Neuronal stem cell (in vitro differentiated cells): ENCODE data around the gene SEC61G.

Experiments used
- DNase-seq: peaks from one replicate; pipeline ENCODE4 v3.0.0-alpha.2; 2013; ENCODE audit warnings: low spot score
- H2AFZ ChIP-seq: one replicate; pipeline ENCODE4 v1.6.1; 2013; ENCODE audit warnings: mild to moderate bottlenecking, low read length, inconsistent platforms
- H2AK5ac ChIP-seq: 2 replicates; pipeline ENCODE4 v1.6.1; 2013; ENCODE audit warnings: low read depth, mild to moderate bottlenecking, inconsistent platforms, low read length, moderate library complexity, mixed read lengths
- H2BK120ac ChIP-seq: 2 replicates; pipeline ENCODE4 v1.6.1; 2013; ENCODE audit warnings: low read depth, mild to moderate bottlenecking, inconsistent platforms, low read length, moderate library complexity, mixed read lengths
- H2BK12ac ChIP-seq: one replicate; pipeline ENCODE4 v1.6.1; 2013; ENCODE audit warnings: low read length, inconsistent platforms
- H2BK15ac ChIP-seq: 2 replicates; pipeline ENCODE4 v1.6.1; 2013; ENCODE audit warnings: mild to moderate bottlenecking, low read length, inconsistent platforms, mixed read lengths
- H2BK5ac ChIP-seq: one replicate; pipeline ENCODE4 v1.6.1; 2013; ENCODE audit warnings: inconsistent platforms, mild to moderate bottlenecking, low read length, moderate library complexity
- H3K14ac ChIP-seq: one replicate; pipeline ENCODE4 v1.6.1; 2013; ENCODE audit warnings: low read length, inconsistent platforms
- H3K18ac ChIP-seq: 2 replicates; pipeline ENCODE4 v1.6.1; 2013; ENCODE audit warnings: low read length, inconsistent platforms
- H3K23ac ChIP-seq: 2 replicates; pipeline ENCODE4 v1.6.1; 2013; ENCODE audit warnings: low read depth, mild to moderate bottlenecking, mixed read lengths, low read length, inconsistent platforms; ENCODE audit not compliant: poor library complexity
- H3K27ac ChIP-seq: replicated peaks from 3 replicates; pipeline ENCODE4 v1.5.1; 2013; ENCODE audit warnings: low read length, inconsistent platforms
- H3K27me3 ChIP-seq, 3 experiments: 2 replicates each; pipeline ENCODE4 v1.6.1; 2013; ENCODE audit warnings: low read length in 3 of 3, mild to moderate bottlenecking in 2 of 3, inconsistent platforms in 1 of 3, low read depth in 1 of 3, mixed read lengths in 1 of 3, moderate library complexity in 1 of 3; ENCODE audit not compliant: control insufficient read depth in 3 of 3, insufficient read depth in 3 of 3
- H3K36me3 ChIP-seq, 2 donors: replicated peaks in 1 of 2; 2 replicates each; pipeline ENCODE4 v1.6.1; 2013; ENCODE audit warnings: low read length in 2 of 2; ENCODE audit not compliant: control insufficient read depth in 2 of 2, insufficient read depth in 2 of 2
- H3K4ac ChIP-seq: 2 replicates; pipeline ENCODE4 v1.6.1; 2013; ENCODE audit warnings: inconsistent platforms, mild to moderate bottlenecking, low read length, moderate library complexity
- H3K4me1 ChIP-seq, 2 donors: 1 replicate in 1 of 2; 2 replicates in 1 of 2; pipeline ENCODE4 v1.6.1; 2013; ENCODE audit warnings: low read length in 2 of 2, low read depth in 1 of 2; ENCODE audit not compliant: control insufficient read depth in 2 of 2, insufficient read depth in 1 of 2
- H3K4me2 ChIP-seq: one replicate; pipeline ENCODE4 v1.6.1; 2013; ENCODE audit warnings: mild to moderate bottlenecking, low read length, inconsistent platforms; ENCODE audit not compliant: insufficient read depth, poor library complexity, severe bottlenecking
- H3K4me3 ChIP-seq, 2 donors: 2 replicates each; pipeline ENCODE4 v1.5.1; 2013; ENCODE audit warnings: low read length in 2 of 2, mild to moderate bottlenecking in 2 of 2, inconsistent platforms in 1 of 2, moderate library complexity in 1 of 2
- H3K79me1 ChIP-seq: one replicate; pipeline ENCODE4 v1.6.1; 2013; ENCODE audit warnings: low read depth, mild to moderate bottlenecking, inconsistent platforms, low read length, moderate library complexity
- H3K9ac ChIP-seq: one replicate; pipeline ENCODE4 v1.6.1; 2013; ENCODE audit warnings: mild to moderate bottlenecking, low read depth, low read length, inconsistent platforms; ENCODE audit not compliant: poor library complexity
- H3K9me3 ChIP-seq, 2 donors: replicated peaks in 1 of 2; 2 replicates each; pipeline versions ENCODE3 to v1.6.1; 2013; ENCODE audit warnings: low read length in 2 of 2, mild to moderate bottlenecking in 2 of 2, inconsistent platforms in 1 of 2, low read depth in 1 of 2, mixed read lengths in 1 of 2, moderate library complexity in 1 of 2; ENCODE audit not compliant: control insufficient read depth in 2 of 2, insufficient read depth in 1 of 2
- H4K8ac ChIP-seq: one replicate; pipeline ENCODE4 v1.6.1; 2013; ENCODE audit warnings: low read depth, mild to moderate bottlenecking, inconsistent platforms, low read length, moderate library complexity
- H4K91ac ChIP-seq: one replicate; pipeline ENCODE4 v1.6.1; 2013; ENCODE audit warnings: low read length, low read depth, mild to moderate bottlenecking, inconsistent platforms; ENCODE audit not compliant: poor library complexity
- WGBS, 2 donors: extraction: QIAGEN DNeasy Blood & Tissue Kit; methylation state at CpG; one replicate each; pipeline ENCODE4 v1.1.7; 2013; ENCODE audit warnings: missing lambda C conversion rate in 2 of 2, mixed read lengths in 1 of 2; ENCODE audit not compliant: insufficient read length in 2 of 2, insufficient replicate concordance in 1 of 2; ENCODE audit errors: extremely low coverage in 2 of 2; 5-methylcytosine and 5-hydroxymethylcytosine counted together

Gene SEC61G

GRCh38 chr7:54798530-54798929 lies 39.5 kb upstream of the SEC61G start:
- H2BK15ac ChIP-seq, result no peak overlapping the region
- H2BK120ac ChIP-seq, result no peak overlapping the region

GRCh38 chr7:54796853-54797252 lies 37.8 kb upstream of the SEC61G start:
- Histone ChIP-seq H3K4me2 (no peak overlapping the region), H2BK120ac (no peak overlapping the region), H2BK5ac (no peak overlapping the region), H4K8ac (no peak overlapping the region), H3K36me3 (no peaks in the 10 kb centered on the region), H3K23ac (no peak overlapping the region), H2AK5ac (no peak overlapping the region), H2BK15ac (no peak overlapping the region), H3K27me3 (no peaks in the 10 kb centered on the region), H3K9me3 (no peaks in the 10 kb centered on the region), H2BK12ac (no peak overlapping the region), H2AFZ (no peak overlapping the region), H3K18ac (no peak overlapping the region), H3K79me1 (no peaks in the 10 kb centered on the region), H3K4ac (no peak overlapping the region), H3K4me1 (no peaks in the 10 kb centered on the region), H3K14ac (no peak overlapping the region), H4K91ac (no peak overlapping the region), H3K4me3 (no peak overlapping the region), H3K9ac (no peak overlapping the region), H3K27ac (no peak overlapping the region)
- no peak for DNase-seq
- no CpG with 5 or more reads among the region's 4 CpGs for WGBS, 2 donors

More at GRCh38 chr7:54798530-54798929, 39.5 kb upstream of the SEC61G start:
- Histone ChIP-seq H3K27me3 (no peaks in the 10 kb centered on the region), H4K8ac (no peak overlapping the region), H3K4ac (no peak overlapping the region), H3K14ac (no peak overlapping the region), H3K9me3 (no peaks in the 10 kb centered on the region), H2BK5ac (no peak overlapping the region), H3K79me1 (no peaks in the 10 kb centered on the region), H3K4me1 (no peaks in the 10 kb centered on the region), H3K4me3 (no peak overlapping the region), H3K23ac (no peak overlapping the region), H3K36me3 (no peaks in the 10 kb centered on the region), H2AK5ac (no peak overlapping the region), H3K9ac (no peak overlapping the region), H4K91ac (no peak overlapping the region), H3K27ac (no peak overlapping the region), H2AFZ (no peak overlapping the region), H3K18ac (no peak overlapping the region), H3K4me2 (no peak overlapping the region), H2BK12ac (no peak overlapping the region)
- no CpG with 5 or more reads among the region's 4 CpGs for WGBS, 2 donors
- DNase-seq, result no peak

DNA sequence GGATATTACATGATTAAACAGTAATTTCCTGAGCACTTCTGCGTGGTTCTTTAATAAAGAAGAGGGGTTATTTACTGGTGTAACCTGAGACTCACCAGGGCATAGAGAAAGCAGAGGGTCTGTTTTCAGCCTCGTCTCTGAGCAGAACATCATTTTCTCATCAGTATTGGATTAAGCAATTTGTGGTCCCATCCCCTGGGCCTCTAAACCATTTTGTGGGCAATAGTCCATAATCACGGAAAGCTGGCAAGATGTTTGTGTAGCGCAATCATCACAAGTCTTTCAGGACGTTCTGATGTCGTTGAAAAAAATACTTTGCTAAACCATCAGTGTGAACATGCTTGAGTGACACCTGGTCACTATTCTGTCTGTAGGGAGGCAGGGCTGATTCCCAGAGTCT lies 37.1 kb upstream of the SEC61G start:
- no peak overlapping the region for H2BK5ac ChIP-seq
- no CpG with 5 or more reads among the region's 6 CpGs for WGBS, 2 donors

GRCh38 chr7:54792383-54792782 lies 33.4 kb upstream of the SEC61G start:
- Histone ChIP-seq H3K4me3 (no peak overlapping the region), H3K27ac (no peak overlapping the region), H3K27me3 (no peaks in the 10 kb centered on the region), H3K79me1 (no peaks in the 10 kb centered on the region), H3K9me3 (no peaks in the 10 kb centered on the region), H3K23ac (no peak overlapping the region), H2BK120ac (no peak overlapping the region), H2AK5ac (no peak overlapping the region), H3K4me1 (peaks cover 0 to 2% of the 10 kb centered on the region in 2 donors), H3K4ac (no peak overlapping the region), H2BK12ac (no peak overlapping the region), H4K91ac (no peak overlapping the region), H3K9ac (no peak overlapping the region), H4K8ac (no peak overlapping the region), H3K18ac (no peak overlapping the region), H2BK5ac (no peak overlapping the region), H2AFZ (no peak overlapping the region), H2BK15ac (no peak overlapping the region), H3K4me2 (no peak overlapping the region), H3K14ac (no peak overlapping the region), H3K36me3 (no peaks in the 10 kb centered on the region)
- no CpG with 5 or more reads among the region's 11 CpGs for WGBS, 2 donors
- no peak for DNase-seq

More for the DNA sequence above, 37.1 kb upstream of the SEC61G start:
- Histone ChIP-seq H2AFZ (no peak overlapping the region), H3K4me2 (no peak overlapping the region), H3K36me3 (no peaks in the 10 kb centered on the region), H2AK5ac (no peak overlapping the region), H3K27me3 (no peaks in the 10 kb centered on the region), H2BK15ac (no peak overlapping the region), H3K4me1 (no peaks in the 10 kb centered on the region), H4K91ac (no peak overlapping the region), H3K4ac (no peak overlapping the region), H3K9ac (no peak overlapping the region), H3K27ac (no peak overlapping the region), H4K8ac (no peak overlapping the region), H3K14ac (no peak overlapping the region), H3K4me3 (no peak overlapping the region), H3K18ac (no peak overlapping the region), H3K9me3 (no peaks in the 10 kb centered on the region), H3K23ac (no peak overlapping the region), H2BK12ac (no peak overlapping the region), H3K79me1 (no peaks in the 10 kb centered on the region), H2BK120ac (no peak overlapping the region)
- no peak for DNase-seq
